Prostate gland (tissue), 2 donors: ENCODE data around the gene FOXK2. TPM values are rescaled to one million over a fixed set of nuclear protein-coding genes. Genes with fewer than 3 reads are reported as not detected.
A peak's percentile ranks its signal among the peaks of the same experiment; 100 is the strongest.

ENCODE experiments used
- DNase-seq: peaks from one replicate; pipeline ENCODE4 v3.0.0-alpha.2; 2019; ENCODE audit warnings: low spot score
- H3K27ac ChIP-seq, 2 donors: fragments of 200-600 bp; sonication (generic); 2 replicates each; pipeline ENCODE4 v1.5.1; 2017 to 2019
- H3K27me3 ChIP-seq: fragments of 200-600 bp; sonication (generic); replicated peaks from 2 replicates; pipeline ENCODE4 v1.5.1; 2019; ENCODE audit not compliant: insufficient read depth
- H3K36me3 ChIP-seq, 2 donors: fragments of 200-600 bp; sonication (generic); 1 replicate in 1 of 2; 2 replicates in 1 of 2; pipeline versions ENCODE4 v1.5.1 to v1.8.1; 2017 to 2019
- H3K4me1 ChIP-seq: fragments of 200-600 bp; sonication (generic); replicated peaks from 2 replicates; pipeline ENCODE4 v1.5.1; 2019
- H3K4me3 ChIP-seq, 2 donors: fragments of 200-600 bp; sonication (generic); 2 replicates each; pipeline ENCODE4 v1.5.1; 2017 to 2019
- H3K9me3 ChIP-seq: fragments of 200-600 bp; sonication (generic); 2 replicates; pipeline ENCODE4 v1.5.1; 2017
- POLR2A ChIP-seq: fragments of 450-650 bp; IDR thresholded peaks from one replicate; pipeline ENCODE4 v1.6.1; 2016; ENCODE audit warnings: antibody characterized with exemption, mild to moderate bottlenecking
- POLR2AphosphoS5 ChIP-seq: sonication (generic); formaldehyde crosslinking; IDR thresholded peaks from one replicate; pipeline ENCODE4 v1.6.1; 2017; ENCODE audit warnings: antibody characterized with exemption
- WGBS: methylation state at CpG from one replicate; pipeline ENCODE4 v1.1.5; 2018; 5-methylcytosine and 5-hydroxymethylcytosine counted together
- intact Hi-C: fragments of 100-400 bp; cut with DNase I; formaldehyde crosslinking; loops from one replicate; pipeline ENCODE4 v1.14.2; 2022
- total RNA-seq, 2 donors: library from RNA; depleted of rRNA; stranded (reverse); fragments of >200 nt; gene quantifications; one replicate each; pipeline ENCODE4 v1.1.0, GENCODE V29; 2016
- TF ChIP-seq, protein P1 (sequence below), 4 experiments: fragments of 200-600 bp in 2 of 4; fragments of 450-650 bp in 2 of 4; sonication (generic) in 2 of 4; IDR thresholded peaks; 1 replicate in 3 of 4; 2 replicates in 1 of 4; pipeline ENCODE4 v1.5.1; 2016 to 2019; ENCODE audit warnings: antibody characterized with exemption in 4 of 4, mild to moderate bottlenecking in 2 of 4, moderate library complexity in 2 of 4

Gene FOXK2
- total RNA-seq, 2 donors from 2014 or later = 47.9 to 85.5 TPM

DNA sequence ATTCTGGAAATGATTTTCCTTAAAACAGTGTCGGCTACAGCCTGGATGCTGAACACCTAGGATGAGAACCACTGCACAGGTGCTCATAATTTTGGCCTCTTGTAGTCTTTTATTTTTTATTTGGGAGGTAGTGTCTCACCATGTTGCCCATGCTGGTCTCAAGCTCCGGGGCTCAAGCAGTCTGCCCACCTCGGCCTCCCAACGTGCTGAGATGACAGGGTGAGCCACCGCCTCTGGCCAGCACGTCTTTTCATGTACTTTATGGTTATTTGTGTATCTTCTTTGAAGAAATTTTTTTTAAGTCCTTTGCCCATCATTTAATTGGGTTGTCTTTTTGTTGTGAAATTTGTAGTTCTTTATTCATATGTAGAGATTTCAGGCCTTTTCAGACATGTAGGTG, 70.7 kb downstream of the FOXK2 start:
- TF ChIP-seq, protein P1, sequence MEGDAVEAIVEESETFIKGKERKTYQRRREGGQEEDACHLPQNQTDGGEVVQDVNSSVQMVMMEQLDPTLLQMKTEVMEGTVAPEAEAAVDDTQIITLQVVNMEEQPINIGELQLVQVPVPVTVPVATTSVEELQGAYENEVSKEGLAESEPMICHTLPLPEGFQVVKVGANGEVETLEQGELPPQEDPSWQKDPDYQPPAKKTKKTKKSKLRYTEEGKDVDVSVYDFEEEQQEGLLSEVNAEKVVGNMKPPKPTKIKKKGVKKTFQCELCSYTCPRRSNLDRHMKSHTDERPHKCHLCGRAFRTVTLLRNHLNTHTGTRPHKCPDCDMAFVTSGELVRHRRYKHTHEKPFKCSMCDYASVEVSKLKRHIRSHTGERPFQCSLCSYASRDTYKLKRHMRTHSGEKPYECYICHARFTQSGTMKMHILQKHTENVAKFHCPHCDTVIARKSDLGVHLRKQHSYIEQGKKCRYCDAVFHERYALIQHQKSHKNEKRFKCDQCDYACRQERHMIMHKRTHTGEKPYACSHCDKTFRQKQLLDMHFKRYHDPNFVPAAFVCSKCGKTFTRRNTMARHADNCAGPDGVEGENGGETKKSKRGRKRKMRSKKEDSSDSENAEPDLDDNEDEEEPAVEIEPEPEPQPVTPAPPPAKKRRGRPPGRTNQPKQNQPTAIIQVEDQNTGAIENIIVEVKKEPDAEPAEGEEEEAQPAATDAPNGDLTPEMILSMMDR (IDR thresholded peaks at IDR 0.05) = no peak
- TF ChIP-seq POLR2A = no peak
- TF ChIP-seq POLR2AphosphoS5 = no peak
- Histone ChIP-seq H3K4me3 (no peak overlapping the region), H3K4me1 (peaks cover 11% of the 10 kb centered on the region), H3K9me3 (no peaks in the 10 kb centered on the region), H3K36me3 (peaks cover 0 to 14% of the 10 kb centered on the region in 2 donors), H3K27ac (peak overlapping the region in 1 of 2 donors; percentile 96), H3K27me3 (no peaks in the 10 kb centered on the region)
- intact Hi-C loops = no loop called here
- DNase-seq = no peak
- WGBS = 65% methylated on average over 6 of the region's 6 CpGs

DNA sequence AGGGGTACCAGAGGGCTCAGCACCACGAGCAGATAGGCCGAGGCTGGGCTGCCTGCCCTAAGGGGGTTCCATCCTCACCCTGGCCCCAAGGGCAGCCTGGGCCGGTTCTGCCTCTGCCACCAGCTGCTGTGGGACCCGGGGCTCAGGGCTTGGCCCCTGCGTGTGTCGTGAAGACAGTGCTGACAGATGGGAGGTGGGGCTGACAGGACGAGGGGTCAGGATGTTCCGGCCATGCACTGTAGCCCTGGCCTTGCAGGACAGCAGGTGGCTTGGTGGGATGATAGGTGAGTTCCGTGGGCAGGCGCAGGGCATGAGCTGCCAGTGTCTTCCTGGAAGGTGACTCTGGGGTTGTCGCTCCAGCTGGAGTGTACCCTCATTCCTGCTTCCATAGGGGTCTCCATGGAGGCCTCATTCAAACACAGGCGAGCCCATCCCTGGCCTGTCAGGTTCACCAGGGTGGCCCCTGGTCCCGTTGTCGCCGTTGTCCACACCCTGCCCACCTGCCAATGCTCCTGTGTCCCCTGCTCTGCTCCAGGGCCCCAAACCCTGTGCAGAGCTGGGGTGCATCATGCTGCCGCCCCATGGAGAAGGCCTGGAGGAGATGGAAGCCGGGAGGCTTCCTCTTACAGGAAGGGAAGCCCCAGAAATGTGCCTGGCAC, 71.5 kb downstream of the FOXK2 start:
- no peak for DNase-seq
- Histone ChIP-seq H3K27me3 (no peaks in the 10 kb centered on the region), H3K9me3 (no peaks in the 10 kb centered on the region), H3K4me1 (peaks cover 11% of the 10 kb centered on the region), H3K27ac (peak overlapping the region; percentile 95 to 96), H3K4me3 (no peak overlapping the region), H3K36me3 (peaks cover 0 to 14% of the 10 kb centered on the region in 2 donors)
- intact Hi-C loops = no loop called here
- WGBS = 60% methylated on average over 17 of the region's 17 CpGs
- TF ChIP-seq POLR2AphosphoS5 (no peak), POLR2A (no peak)
- TF ChIP-seq, protein P1 (IDR thresholded peaks at IDR 0.05) = no peak

DNA sequence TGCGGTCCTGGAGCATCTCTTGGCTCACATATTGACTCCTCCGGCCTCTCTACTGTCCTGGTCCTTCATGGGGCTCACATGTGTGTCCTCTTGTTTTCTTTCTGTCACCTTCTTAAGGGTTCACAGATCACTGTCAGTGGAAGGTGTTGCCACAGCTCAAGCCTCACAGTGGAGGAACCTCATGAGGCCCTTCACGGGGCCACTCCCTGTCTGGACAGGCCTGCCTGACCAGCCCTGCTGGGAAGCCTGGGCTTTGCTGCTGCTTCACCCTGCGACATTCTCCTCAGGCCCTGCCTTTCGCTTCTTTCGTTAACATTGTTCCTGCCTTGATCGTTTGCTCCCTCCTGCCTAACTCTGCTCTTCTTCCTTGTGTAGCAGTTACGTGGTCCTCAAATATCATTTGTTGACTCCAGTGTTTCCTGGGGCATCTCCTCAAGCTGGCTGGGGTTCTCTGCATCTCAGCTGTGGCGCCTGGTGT, 72.8 kb downstream of the FOXK2 start:
- no peaks in the 10 kb centered on the region for H3K27me3 ChIP-seq
- 38% methylated on average over 9 of the region's 9 CpGs for WGBS
- TF ChIP-seq POLR2A (no peak), POLR2AphosphoS5 (peak; percentile 60)
- TF ChIP-seq, protein P1 (IDR thresholded peaks at IDR 0.05) = peak in 1 of 4 experiments; percentile 20
- H3K4me1 ChIP-seq = peaks cover 11% of the 10 kb centered on the region
- peak; percentile 71 for DNase-seq
- H3K27ac ChIP-seq = peak overlapping the region; percentile 95 to 96
- peaks cover 0 to 8% of the 10 kb centered on the region in 2 donors for H3K36me3 ChIP-seq
- intact Hi-C loops = no loop called here
- H3K4me3 ChIP-seq = peak overlapping the region; percentile 46 to 50
- H3K9me3 ChIP-seq = no peaks in the 10 kb centered on the region

DNA sequence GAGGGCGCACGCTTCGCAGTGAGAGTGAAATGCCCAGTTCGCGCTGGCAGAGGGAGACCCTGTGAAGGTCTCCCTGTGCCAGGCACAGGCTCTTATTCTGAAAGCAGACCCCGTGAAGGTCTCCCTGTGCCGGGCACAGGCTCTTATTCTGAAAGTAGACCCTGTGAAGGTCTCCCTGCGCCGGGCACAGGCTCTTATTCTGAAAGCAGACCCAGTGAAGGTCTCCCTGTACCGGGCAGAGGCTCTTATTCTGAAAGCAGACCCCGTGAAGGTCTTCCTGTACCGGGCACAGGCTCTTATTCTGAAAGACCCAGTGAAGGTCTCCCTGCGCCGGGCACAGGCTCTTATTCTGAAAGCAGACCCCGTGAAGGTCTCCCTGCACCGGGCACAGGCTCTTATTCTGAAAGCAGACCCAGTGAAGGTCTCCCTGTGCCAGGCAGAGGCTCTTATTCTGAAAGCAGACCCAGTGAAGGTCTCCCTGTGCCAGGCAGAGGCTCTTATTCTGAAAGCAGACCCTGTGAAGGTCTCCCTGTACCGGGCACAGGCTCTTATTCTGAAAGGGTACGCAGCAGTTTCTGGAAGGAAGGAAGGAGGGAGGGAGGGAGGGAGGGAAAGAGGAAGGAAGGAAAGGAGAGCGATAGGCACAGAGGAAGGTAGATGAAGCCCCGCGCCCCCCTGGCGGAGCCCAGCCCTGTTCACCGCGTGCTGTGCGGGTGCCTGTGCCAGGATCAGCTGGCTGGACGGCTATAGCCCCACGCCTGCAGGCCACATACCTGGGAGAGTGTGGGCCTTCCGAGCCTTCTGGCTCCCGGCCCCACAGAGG, 73.4 kb downstream of the FOXK2 start:
- 7% methylated on average over 29 of the region's 29 CpGs for WGBS

More for the DNA sequence above, 73.4 kb downstream of the FOXK2 start:
- peak; percentile 81 for DNase-seq
- H3K9me3 ChIP-seq = no peaks in the 10 kb centered on the region
- H3K27ac ChIP-seq = peak overlapping the region; percentile 95 to 96
- peaks cover 11% of the 10 kb centered on the region for H3K4me1 ChIP-seq
- no peaks in the 10 kb centered on the region for H3K27me3 ChIP-seq
- H3K36me3 ChIP-seq = peaks cover 0 to 1% of the 10 kb centered on the region in 2 donors
- TF ChIP-seq POLR2A = no peak
- TF ChIP-seq, protein P1 (IDR thresholded peaks at IDR 0.05) = no peak
- peak; percentile 29 for TF ChIP-seq POLR2AphosphoS5
- H3K4me3 ChIP-seq = peak overlapping the region; percentile 46 to 50
- intact Hi-C loops = no loop called here
